CD4-positive, alpha-beta T cell (primary cell): ENCODE results near the gene PLIN4. TPM values are rescaled to one million over a fixed set of nuclear protein-coding genes. Genes with fewer than 3 reads are reported as not detected.

Experiments
- ATAC-seq: fragments of 200-7000 bp; cut with Tn5 transposase; one replicate; pipeline ENCODE4 v1.10.0; 2022; ENCODE audit warnings: mild to moderate bottlenecking; ENCODE audit not compliant: poor library complexity
- CTCF ChIA-PET: fragments of 350-600 bp; sonication (Branson Sonifier 250); formaldehyde crosslinking; loops from one replicate; lab custom pipeline; 2021; ENCODE audit warnings: antibody characterized with exemption, inconsistent platforms; lab: Charles Lee
- POLR2A ChIA-PET: fragments of 350-600 bp; sonication (Branson Sonifier 250); formaldehyde crosslinking; loops from one replicate; lab custom pipeline; 2021; ENCODE audit warnings: antibody characterized with exemption, inconsistent platforms; lab: Charles Lee
- DNase-seq, 14 experiments: peaks; one replicate each; pipeline ENCODE4 v3.0.0-alpha.2; 2013 to 2020; ENCODE audit warnings: mixed read lengths in 2 of 14
- H3K27ac ChIP-seq, 2 donors: one replicate each; pipeline versions ENCODE4 v1.5.1 to v1.7.0; 2013; ENCODE audit warnings: low read length in 2 of 2, low read depth in 1 of 2, mild to moderate bottlenecking in 1 of 2
- H3K27me3 ChIP-seq, 2 experiments: 1 replicate in 1 of 2; 2 replicates in 1 of 2; pipeline versions ENCODE4 v1.6.1 to v1.7.0; 2013; ENCODE audit warnings: low read length in 2 of 2, control low read depth in 1 of 2, mild to moderate bottlenecking in 1 of 2, moderate library complexity in 1 of 2; ENCODE audit not compliant: insufficient read depth in 2 of 2, control insufficient read depth in 1 of 2
- H3K36me3 ChIP-seq: one replicate; pipeline ENCODE4 v1.6.1; 2013; ENCODE audit warnings: low read length, control low read depth; ENCODE audit not compliant: insufficient read depth
- H3K4me1 ChIP-seq: one replicate; pipeline ENCODE4 v1.6.1; 2013; ENCODE audit warnings: low read length, control low read depth; ENCODE audit not compliant: insufficient read depth
- H3K4me3 ChIP-seq: one replicate; pipeline ENCODE4 v1.5.1; 2013; ENCODE audit warnings: mild to moderate bottlenecking, low read length, moderate library complexity
- H3K9me3 ChIP-seq, 2 experiments: 1 replicate in 1 of 2; 2 replicates in 1 of 2; pipeline versions ENCODE4 v1.6.1 to v1.7.0; 2013; ENCODE audit warnings: low read length in 2 of 2, mild to moderate bottlenecking in 2 of 2, control low read depth in 1 of 2, moderate library complexity in 1 of 2; ENCODE audit not compliant: control insufficient read depth in 1 of 2, insufficient read depth in 1 of 2
- H3K27ac Mint-ChIP-seq: one replicate; pipeline ENCODE4 v1.8.0; 2020; ENCODE audit warnings: mixed read lengths
- H3K27me3 Mint-ChIP-seq: one replicate; pipeline ENCODE4 v1.8.0; 2021; ENCODE audit warnings: mixed read lengths
- H3K36me3 Mint-ChIP-seq: one replicate; pipeline ENCODE4 v1.8.0; 2021; ENCODE audit warnings: low read depth, mixed read lengths
- H3K4me1 Mint-ChIP-seq: one replicate; pipeline ENCODE4 v1.8.0; 2021; ENCODE audit warnings: low read depth, mixed read lengths
- H3K4me3 Mint-ChIP-seq: one replicate; pipeline ENCODE4 v1.8.0; 2020; ENCODE audit warnings: mild to moderate bottlenecking, mixed read lengths
- H3K9me3 Mint-ChIP-seq: one replicate; pipeline ENCODE4 v1.8.0; 2020; ENCODE audit warnings: mixed read lengths
- CTCF ChIP-seq: fragments of 200-600 bp; IDR thresholded peaks from one replicate; pipeline ENCODE4 v1.8.0; 2022; ENCODE audit warnings: antibody characterized with exemption, mild to moderate bottlenecking
- intact Hi-C, 2 experiments: fragments of 100-400 bp; cut with DNase I in 1 of 2; cut with micrococcal nuclease in 1 of 2; formaldehyde crosslinking; loops; one replicate each; pipeline versions ENCODE4 v1.15.1 to v1.9.0; 2023 to 2025; cut with DNase I, micrococcal nuclease
- total RNA-seq, 174 experiments: library from RNA in 2 of 174; stranded (reverse) in 2 of 174; gene quantifications; one replicate each; pipeline ENCODE4 v1.2.3 and lab custom pipeline; 2021 to 2026

PLIN4 gene
- total RNA-seq, 2 experiments from 2014 or later, result not detected

GRCh38 chr19:4500841-4501591 lies 17.3 kb downstream of the PLIN4 start:
- Histone ChIP-seq H3K4me3 (no peak overlapping the region), H3K9me3 (peaks cover 0 to 8% of the 10 kb centered on the region in 2 experiments), H3K27ac (no peak overlapping the region), H3K27me3 (no peaks in the 10 kb centered on the region), H3K4me1 (no peaks in the 10 kb centered on the region), H3K36me3 (peaks cover 37% of the 10 kb centered on the region)
- Mint-ChIP-seq H3K36me3 (peaks cover 27% of the 10 kb centered on the region), H3K9me3 (no peaks in the 10 kb centered on the region), H3K4me3 (no peak overlapping the region), H3K4me1 (no peaks in the 10 kb centered on the region), H3K27ac (no peak overlapping the region), H3K27me3 (no peaks in the 10 kb centered on the region)
- TF ChIP-seq CTCF, result no peak
- intact Hi-C loops, result no loop called here
- ATAC-seq (no peak), DNase-seq (no peak)
- ChIA-PET CTCF (no interaction called here), POLR2A (no interaction called here)

GRCh38 chr19:4499855-4500254 lies 18.4 kb downstream of the PLIN4 start:
- H3K4me1 ChIP-seq, result no peaks in the 10 kb centered on the region
- TF ChIP-seq CTCF, result no peak
- peaks cover 0 to 6% of the 10 kb centered on the region in 2 experiments for H3K9me3 ChIP-seq
- H3K4me1 Mint-ChIP-seq, result no peaks in the 10 kb centered on the region
- H3K4me3 ChIP-seq, result no peak overlapping the region
- CTCF ChIA-PET, result no interaction called here
- H3K27ac ChIP-seq, result no peak overlapping the region
- intact Hi-C loops, result no loop called here
- H3K36me3 Mint-ChIP-seq, result peaks cover 21% of the 10 kb centered on the region
- H3K27ac Mint-ChIP-seq, result no peak overlapping the region
- ATAC-seq (no peak), DNase-seq (no peak)
- H3K9me3 Mint-ChIP-seq, result no peaks in the 10 kb centered on the region
- H3K4me3 Mint-ChIP-seq, result no peak overlapping the region
- POLR2A ChIA-PET, result no interaction called here
- H3K36me3 ChIP-seq, result peaks cover 40% of the 10 kb centered on the region
- H3K27me3 ChIP-seq, result no peaks in the 10 kb centered on the region
- H3K27me3 Mint-ChIP-seq, result no peaks in the 10 kb centered on the region

DNA sequence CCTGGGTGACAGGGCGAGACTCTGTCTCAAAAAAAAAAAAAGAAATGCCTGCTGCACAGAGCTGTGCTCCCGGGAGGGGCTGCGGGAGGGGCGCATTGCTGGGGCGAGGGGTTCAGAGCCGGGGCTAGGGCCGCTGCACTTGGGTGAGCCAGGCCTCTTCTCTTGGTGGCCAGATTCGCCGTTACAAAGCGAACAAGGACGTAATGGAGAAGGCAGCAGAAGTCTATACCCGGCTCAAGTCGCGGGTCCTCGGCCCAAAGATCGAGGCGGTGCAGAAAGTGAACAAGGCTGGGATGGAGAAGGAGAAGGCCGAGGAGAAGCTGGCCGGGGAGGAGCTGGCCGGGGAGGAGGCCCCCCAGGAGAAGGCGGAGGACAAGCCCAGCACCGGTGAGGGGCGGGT lies 19.0 kb downstream of the PLIN4 start:
- H3K27me3 Mint-ChIP-seq, result no peaks in the 10 kb centered on the region
- intact Hi-C loops, result no loop called here
- peaks cover 25% of the 10 kb centered on the region for H3K36me3 Mint-ChIP-seq
- Histone ChIP-seq H3K4me3 (no peak overlapping the region), H3K27ac (no peak overlapping the region), H3K4me1 (no peaks in the 10 kb centered on the region), H3K27me3 (no peaks in the 10 kb centered on the region), H3K9me3 (peaks cover 0 to 6% of the 10 kb centered on the region in 2 experiments), H3K36me3 (peaks cover 44% of the 10 kb centered on the region)
- ChIA-PET POLR2A (no interaction called here), CTCF (no interaction called here)
- H3K9me3 Mint-ChIP-seq, result no peaks in the 10 kb centered on the region
- no peak overlapping the region for H3K4me3 Mint-ChIP-seq
- no peak overlapping the region for H3K27ac Mint-ChIP-seq
- DNase-seq, result no peak
- no peak for ATAC-seq
- no peaks in the 10 kb centered on the region for H3K4me1 Mint-ChIP-seq
- no peak for TF ChIP-seq CTCF
